Nucleus accumbens (tissue), 56 donors: ENCODE results near the gene CAMP.
A peak's percentile ranks its signal among the peaks of the same experiment; 100 is the strongest.
"Not testable (repeated sequence)": the region's sequence is repeated elsewhere in the genome, so short reads cannot be mapped to it uniquely, and the experiment has no call there.

Source experiments
- DNase-seq, 56 donors: peaks; one replicate each; lab custom pipeline; 2025; lab: John Stamatoyannopoulos, UW

CAMP gene

GRCh38 chr3:48248095-48248850, 25.0 kb downstream of the CAMP start:
- no peak for DNase-seq

DNA sequence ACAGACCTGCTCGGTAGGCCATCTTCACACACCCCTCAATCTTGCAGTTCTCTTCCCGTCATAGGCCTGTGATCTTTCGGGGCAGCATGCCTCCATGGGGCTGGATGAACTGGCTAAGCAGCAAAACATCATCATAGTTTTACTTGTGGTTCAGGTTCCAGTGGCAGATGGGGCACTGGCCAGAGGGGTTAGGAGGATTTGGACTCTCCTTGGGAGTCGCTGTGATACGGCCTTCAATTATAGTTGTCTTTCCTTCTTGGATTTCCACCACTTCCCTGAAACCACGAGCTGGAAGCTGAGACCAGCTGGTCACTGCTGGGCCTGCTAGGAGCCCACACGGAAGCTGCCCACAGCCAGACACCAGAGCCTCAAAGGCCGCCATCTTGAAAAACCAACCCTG, 33.3 kb downstream of the CAMP start:
- DNase-seq: no peak

GRCh38 chr3:48258530-48258929, 35.2 kb downstream of the CAMP start:
- no peak for DNase-seq

- no peak for DNase-seq
These were observed 44.5 kb downstream of the CAMP start for GRCh38 chr3:48267782-48268181.

DNA sequence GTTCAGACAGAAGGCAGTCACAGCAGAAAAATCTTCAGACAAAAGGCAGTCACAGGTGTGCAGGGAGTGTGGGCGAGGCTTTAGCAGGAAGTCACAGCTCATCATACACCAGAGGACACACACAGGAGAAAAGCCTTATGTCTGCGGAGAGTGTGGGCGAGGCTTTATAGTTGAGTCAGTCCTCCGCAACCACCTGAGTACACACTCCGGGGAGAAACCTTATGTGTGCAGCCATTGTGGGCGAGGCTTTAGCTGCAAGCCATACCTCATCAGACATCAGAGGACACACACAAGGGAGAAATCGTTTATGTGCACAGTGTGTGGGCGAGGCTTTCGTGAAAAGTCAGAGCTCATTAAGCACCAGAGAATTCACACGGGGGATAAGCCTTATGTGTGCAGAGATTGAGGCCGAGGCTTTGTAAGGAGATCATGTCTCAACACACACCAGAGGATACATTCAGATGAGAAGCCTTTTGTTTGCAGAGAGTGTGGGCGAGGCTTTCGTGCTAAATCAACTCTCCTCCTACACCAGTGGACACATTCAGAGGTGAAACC, 45.2 kb downstream of the CAMP start:
- peak in 38 of 56 donors; percentile 8 to 89 (median 51) for DNase-seq

DNA sequence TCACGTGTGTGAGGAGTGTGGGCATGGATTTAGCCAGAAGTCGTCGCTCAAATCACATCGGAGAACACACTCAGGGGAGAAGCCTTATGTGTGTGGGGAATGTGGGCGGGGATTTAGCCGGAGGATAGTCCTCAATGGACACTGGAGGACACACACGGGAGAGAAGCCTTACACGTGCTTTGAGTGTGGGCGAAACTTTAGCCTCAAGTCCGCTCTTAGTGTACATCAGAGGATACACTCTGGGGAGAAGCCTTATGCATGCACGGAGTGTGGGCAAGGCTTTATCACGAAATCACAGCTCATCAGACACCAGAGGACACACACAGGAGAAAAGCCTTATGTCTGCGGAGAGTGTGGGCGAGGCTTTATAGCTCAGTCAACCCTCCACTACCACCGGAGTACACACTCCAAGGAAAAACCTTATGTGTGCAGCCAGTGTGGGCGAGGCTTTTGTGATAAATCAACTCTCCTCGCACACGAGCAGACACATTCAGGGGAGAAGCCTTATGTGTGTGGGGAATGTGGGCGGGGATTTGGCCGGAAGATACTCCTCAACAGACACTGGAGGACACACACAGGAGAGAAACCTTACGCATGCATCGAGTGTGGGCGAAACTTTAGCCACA, 45.8 kb downstream of the CAMP start:
- DNase-seq: peak in 1 of 56 donors; percentile 30

- DNase-seq: no peak
These were observed 46.3 kb downstream of the CAMP start for GRCh38 chr3:48269592-48269991.

DNA sequence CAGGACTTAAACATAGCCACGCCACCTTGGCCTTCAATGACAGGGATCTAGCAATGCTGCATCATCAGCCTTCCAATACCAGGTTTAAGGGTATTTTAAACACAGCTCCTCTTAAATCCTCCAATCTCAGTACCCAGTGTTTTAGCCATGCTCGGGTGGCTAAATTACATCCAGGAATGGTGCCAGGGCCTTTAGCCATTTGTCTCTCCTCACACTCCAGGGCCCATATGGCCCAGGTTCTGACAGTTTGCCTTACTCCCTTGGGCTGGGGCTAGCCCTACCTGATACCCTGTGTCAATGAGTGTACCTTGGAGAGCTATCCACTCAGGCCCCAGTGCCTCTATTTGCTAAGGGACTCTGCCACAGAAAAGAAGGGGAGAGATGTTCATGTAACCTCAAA, 47.0 kb downstream of the CAMP start:
- no peak for DNase-seq

DNA sequence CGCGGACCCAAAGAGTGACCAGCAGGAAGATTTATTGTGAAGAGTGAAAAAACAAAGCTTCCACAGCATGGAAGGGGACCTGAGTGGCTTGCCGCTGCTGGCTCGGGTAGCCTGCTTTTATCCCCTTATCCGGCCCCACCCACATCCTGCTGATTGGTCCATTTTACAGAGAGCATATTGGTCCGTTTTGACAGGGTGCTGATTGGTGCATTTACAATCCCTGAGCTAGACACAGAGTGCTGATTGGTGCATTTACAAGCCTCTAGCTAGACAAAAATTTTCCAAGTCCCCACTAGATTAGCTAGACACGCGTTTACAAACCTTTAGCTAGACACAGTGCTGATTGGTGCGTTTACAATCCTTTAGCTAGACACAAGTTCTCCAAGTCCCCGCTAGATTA, 47.9 kb downstream of the CAMP start:
- DNase-seq: not testable (repeated sequence)

DNA sequence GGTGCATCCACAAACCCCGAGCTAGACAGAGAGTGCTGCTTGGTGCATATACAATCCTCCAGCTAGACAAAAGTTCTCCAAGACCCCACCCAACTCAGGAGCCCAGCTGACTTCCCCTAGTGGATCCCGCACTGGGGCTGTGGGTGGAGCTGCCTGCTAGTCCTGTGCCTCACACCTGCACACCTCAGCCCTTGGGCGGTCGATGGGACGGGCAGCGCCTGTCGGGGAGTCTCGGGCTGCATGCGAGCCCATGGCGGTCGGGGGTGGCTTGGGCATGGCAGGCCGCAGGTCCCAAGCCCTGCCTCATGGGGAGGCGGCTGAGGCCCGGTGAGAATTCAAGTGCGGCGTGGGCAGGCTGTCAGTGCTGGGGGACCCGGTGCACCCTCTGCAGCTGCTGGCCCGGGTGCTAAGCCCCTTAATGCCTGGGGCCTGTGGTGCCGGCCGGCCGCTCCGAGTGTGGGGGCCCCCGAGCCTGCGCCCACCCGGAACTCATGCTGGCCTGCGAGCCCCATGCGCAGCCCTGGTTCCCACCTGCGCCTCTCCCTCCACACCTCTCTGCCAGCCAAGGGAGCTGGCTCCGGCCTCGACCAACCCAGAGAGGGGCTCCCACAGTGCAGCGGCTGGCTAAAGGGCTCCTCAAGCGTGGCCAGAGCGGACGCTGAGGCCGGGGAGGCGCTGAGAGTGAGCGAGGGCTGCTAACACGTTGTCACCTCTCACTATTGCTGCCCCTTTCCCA, 48.6 kb downstream of the CAMP start:
- DNase-seq: no peak

DNA sequence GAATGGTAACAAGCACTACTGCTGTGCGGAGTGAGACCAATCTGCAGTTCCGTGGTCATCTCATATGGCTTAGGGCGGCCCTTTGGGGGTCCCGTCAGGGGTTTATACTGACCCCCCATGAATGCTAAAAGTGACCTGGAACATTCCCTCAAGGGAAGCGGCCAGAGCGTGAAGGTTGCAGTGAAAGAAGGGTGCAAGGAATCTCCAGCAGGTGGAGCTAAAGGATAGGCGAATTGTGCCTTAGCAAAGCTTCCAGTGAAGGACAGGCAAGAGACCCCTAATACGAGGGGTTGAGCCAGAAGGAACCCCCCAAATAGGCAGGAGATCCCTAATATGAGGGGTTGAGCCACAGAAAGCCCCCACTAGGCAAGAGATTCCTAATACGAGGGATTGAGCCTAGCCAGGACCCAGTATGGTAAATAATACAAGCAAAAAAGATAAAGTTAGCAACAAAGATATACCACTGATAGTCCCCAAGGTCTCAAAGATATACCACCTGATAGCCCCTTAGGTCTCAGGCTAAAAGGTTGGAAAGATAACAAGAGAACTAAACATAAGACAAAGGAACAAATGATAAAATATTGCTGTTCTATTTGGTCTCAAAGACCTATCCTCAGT, 50.4 kb downstream of the CAMP start:
- DNase-seq: peak in 39 of 56 donors; percentile 4 to 68 (median 16)

- no peak for DNase-seq
These were observed 51.2 kb downstream of the CAMP start for GRCh38 chr3:48274452-48274851.
